Stimulated activated CD4-positive, alpha-beta T cell treated with anti-CD3 and anti-CD28 coated beads, TNF-alpha, amount 100 ng/mL, for 4 hours (primary cell): ENCODE measurements around the gene ITIH1.

Experiments used
- DNase-seq, 3 experiments: peaks; one replicate each; pipeline ENCODE4 v3.0.0-alpha.2; 2020; ENCODE audit warnings: low read depth in 3 of 3

The ITIH1 gene

GRCh38 chr3:52816654-52817053 lies 39.3 kb downstream of the ITIH1 start:
- DNase-seq, result no peak

DNA sequence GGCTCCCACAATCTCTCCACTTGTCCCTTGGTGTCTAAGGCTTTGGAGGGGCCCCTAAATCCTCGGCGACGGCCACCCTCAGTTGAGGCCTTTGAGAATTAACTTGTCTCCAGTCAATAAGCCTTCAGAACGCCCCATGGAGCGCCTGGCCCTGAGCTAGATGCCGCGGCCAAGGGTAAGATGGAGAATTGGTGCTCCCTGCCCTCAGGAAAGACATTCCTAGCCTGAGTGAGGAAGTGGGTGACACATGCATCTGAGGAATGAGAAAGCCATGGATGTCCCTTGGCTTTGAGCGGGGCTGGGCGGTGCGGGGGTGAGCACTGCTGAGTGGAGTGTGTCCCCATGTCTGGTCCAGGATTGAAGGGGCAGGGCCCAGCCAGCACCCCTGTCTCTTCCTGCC lies 39.8 kb downstream of the ITIH1 start:
- no peak for DNase-seq

DNA sequence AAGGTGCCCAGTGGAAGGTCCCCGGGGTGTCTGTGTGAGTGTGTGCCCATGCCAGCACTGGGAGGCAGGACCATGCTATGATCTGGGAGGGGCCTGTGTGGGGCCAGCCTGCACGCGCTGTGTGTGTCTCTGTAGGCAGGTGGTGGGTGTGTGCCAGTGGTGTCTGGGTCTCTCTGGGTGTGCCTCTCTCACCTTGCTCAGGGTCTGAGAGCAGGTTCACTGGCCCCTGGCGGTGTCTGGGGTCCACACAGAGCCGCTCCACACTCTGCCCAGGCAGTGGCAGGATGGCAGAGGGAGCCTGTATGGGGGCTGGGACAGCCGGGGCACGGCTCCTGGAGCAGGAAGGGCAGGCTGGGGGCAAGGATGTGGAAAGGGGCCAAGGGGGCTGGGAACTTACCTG lies 40.5 kb downstream of the ITIH1 start:
- no peak for DNase-seq

GRCh38 chr3:52819936-52820335 lies 42.5 kb downstream of the ITIH1 start:
- DNase-seq, result no peak

GRCh38 chr3:52820736-52821135 lies 43.3 kb downstream of the ITIH1 start:
- DNase-seq, result no peak

DNA sequence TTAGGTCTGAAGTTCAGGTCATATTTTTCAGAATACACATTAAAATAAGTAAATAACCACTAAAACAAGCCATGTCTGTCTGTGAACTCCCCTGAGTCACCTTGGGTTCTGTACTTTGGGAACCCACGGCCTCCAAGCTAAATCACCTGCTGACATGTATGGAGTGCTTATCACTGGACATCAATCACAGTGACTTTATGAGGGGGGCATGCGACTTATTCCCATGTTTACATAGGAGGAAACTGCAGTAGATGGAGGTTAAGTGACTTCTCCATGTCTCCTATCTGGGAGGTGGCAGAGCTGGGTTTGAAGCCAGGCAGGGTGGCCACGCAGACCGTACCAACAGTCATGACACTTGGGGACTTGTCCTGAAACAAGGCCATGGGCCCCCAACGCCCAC lies 45.0 kb downstream of the ITIH1 start:
- DNase-seq, result no peak

- DNase-seq, result no peak
Measured at GRCh38 chr3:52824037-52824436, 46.6 kb downstream of the ITIH1 start.

DNA sequence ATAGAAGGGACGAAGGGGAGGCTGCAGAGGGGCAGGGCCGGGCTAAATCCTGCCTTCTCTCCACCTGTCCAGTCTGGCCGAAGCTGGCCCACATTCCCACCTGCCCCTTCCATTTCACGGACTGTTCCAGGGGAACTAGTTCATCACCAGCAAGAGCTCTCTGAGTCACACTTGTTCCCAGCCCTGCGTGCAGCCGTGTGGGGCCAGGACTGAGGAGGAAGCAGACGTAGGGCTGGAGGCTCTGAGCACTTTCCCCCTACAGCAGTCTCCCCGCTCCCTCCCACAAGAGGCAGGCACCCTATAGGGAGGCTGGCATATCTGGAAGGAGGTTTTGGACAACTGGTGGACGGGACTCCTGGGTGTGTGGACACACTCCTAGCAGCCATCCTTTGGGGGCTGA lies 50.0 kb downstream of the ITIH1 start:
- no peak for DNase-seq

DNA sequence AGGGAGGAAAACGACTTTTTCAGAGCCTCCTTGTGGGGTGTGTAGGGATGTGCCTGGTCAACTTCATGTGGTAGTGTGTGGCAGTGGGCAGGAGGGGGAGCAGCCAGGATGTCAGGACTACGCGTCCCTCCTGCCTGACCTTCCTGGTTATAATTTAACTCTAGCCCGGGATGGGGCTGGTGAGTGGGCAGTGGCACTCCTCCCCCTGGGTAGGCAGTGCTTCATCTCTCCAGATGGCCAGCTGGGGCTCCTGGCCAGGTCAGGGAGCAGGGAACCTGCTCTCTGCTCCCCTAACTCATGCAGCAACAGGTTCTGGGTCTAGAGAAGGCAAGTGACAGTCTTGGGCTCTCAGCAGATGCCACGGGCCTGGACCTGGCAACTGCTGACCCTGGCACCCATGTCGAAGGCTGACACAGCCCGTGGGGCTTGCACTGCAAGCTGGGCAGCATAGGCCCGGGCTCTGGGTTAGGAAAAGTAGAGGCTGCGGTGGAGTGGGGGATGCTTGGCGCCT lies 50.5 kb downstream of the ITIH1 start:
- DNase-seq, result no peak

DNA sequence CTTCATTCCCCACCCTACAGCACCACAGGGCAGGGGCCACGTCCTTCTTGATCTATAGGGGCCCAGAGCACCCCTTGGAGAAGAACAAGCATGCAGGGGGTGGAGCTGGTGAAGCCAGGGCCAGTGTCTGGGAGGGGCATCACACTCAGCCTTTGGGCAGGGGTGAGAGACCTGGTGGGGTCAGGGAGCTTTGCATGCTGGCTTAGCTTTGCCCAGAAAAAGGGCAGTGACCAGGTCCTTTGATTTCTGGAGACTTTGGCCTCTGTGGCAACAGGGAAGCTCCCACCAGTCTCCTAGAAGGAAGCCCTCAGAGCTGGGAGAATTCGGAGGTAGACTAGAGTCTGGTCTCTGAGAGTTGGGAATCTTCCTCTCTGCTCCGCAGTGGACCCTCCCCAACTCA lies 52.1 kb downstream of the ITIH1 start:
- no peak for DNase-seq

DNA sequence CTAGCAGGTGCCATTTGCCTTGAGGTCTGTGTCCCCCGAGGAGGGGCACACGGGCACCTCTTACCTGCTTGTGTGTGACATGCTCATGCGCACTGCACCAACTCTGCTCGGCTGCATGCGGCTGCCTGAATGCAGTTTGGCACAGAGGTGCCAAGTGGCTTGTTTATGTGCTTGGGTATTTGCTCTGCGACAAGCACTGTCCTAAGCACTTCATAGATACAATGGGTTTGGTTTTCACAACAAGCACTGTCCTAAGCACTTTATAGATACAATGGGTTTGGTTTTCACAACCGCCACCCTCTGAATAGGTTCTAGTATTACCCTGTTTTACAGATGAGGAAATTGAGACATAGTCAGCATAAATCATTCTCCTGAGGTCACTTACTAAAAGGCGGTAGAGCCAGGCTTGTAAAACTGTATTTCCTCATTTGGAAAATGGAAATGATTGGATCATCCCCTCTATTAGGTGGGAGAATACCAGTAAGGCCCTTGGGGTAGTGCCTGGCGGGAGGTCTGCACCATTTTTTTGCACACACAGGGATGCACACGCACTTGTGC lies 52.6 kb downstream of the ITIH1 start:
- DNase-seq, result no peak

DNA sequence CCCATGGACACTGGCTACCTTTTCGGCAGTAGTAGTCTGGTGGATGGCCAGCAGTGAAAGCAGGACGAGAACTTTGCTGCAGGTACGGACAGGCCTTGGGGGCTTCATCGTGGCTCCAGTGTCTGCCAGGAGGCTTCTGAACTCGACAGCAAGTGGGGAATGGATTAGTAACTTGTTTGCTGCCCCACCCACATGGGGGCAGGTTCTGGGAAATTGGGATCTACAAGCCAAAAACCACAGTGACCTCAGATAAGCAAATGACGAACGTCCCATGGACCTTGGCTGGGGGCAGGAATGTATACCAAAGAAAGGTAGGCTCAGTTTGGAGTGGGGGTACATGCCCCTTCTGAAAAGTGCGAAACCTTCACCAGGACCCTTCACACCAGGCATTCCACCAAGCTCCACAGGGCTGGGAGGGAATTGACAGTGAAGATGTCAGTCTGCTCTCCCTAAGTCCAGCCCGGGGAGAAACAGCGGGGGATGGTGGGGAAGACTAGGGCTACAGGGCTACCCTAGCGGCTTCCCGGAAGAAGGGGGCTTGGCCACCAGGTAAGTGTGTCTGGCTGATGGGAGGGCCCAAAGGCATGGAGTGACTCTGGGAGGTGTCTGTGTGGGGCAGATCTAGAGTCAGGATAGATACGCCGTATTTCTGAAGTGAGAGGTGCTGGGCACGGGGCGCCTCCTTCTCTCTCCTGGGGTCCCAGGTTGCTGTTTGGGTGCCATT lies 53.3 kb downstream of the ITIH1 start, which contains the start of gene ITIH4:
Gene ITIH4, minus strand, starts transcription at position 138 of the 724 bp plus-strand sequence. Its CDS starts 30 bp downstream, at position 108.
- DNase-seq, result no peak

GRCh38 chr3:52831500-52832301 lies 54.3 kb downstream of the ITIH1 start:
- DNase-seq, result no peak

DNA sequence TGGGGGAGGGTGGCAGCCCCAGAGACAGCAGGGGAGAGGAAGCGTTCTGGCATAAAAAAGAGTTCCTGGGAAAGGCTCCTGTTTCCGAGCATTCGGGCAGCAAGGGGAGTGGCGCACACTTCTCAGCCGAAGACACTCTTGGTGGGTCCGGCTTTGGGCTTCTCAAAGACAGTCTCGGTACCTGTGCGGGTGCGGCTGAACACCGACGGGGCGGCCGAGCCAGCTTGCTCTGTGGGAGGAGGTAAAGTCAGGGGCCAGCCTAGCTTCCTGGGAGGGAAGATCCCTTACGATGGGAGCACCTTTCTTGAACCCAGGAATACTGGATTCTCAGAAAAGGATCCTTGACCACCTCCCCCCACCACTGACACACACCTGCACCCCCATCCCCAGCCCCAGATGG lies 55.8 kb downstream of the ITIH1 start:
- no peak for DNase-seq

- no peak for DNase-seq
Measured at GRCh38 chr3:52834871-52835501, 57.6 kb downstream of the ITIH1 start, which contains the start of gene MUSTN1. MUSTN1 (minus strand) TSS chr3:52835019; CDS start chr3:52834948, 71 bp downstream.

- DNase-seq, result no peak
Measured at GRCh38 chr3:52835766-52836470, 58.5 kb downstream of the ITIH1 start.

DNA sequence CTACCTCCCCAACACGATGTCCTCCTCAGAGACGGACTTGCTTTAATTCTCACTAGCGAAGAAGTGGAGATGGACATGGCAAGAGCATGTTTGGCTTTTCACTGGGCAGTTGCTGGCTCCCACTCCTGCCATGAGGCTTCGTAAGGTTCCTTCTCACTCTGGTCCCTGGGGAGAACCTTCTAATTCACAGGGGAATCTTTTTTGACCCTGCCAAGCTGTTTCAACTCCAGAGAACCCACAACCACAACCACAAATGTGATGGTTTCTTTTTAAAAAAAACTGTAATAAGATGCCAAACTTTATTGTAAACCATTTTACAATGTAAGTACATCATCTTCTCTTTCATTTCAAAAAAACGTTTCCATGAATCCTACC lies 59.1 kb downstream of the ITIH1 start:
- no peak for DNase-seq

- no peak for DNase-seq
Measured at GRCh38 chr3:52836986-52837385, 59.6 kb downstream of the ITIH1 start.

DNA sequence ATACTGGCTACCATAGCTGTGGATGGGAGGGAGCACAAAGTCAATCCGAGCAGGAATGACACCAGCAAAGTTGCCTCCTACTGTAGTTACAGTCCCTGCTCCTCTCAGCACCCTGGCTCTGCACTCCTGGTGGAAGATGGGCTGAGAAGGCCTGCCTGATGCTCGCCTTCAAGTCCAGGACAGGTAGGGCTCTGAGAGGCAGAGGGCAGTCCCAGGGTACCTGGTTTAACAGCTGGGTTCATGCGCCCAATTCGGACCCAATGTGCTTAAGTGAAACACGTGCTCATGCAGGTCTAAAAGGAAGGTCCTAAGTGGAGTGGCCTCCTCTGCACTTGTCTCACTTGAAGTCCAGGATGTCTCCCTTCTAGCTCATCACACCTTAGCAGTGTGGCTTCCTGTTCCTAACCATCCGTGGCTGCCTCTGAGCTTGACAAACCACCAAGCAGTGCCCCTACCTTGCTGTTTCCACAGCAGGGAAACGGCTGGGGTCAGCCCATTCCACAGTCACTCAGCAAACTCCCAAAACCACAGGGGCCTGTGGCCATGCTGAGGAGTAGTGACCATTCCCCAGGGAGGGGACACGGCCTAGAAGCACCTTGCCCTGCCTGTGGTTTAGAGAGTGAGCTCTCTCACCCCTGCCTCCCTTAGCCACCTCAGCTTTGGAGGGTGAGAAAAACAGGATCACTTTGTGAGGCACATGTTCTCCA lies 61.3 kb downstream of the ITIH1 start:
- no peak for DNase-seq

- no peak for DNase-seq
Measured at GRCh38 chr3:52839268-52839575, 61.8 kb downstream of the ITIH1 start.
